Ovary (tissue), 3 donors: ENCODE data around the gene THTPA.

Source experiments
- EP300 ChIP-seq: sonication (generic); formaldehyde crosslinking; IDR thresholded peaks from one replicate; pipeline ENCODE4 v1.6.1; 2017; ENCODE audit warnings: antibody characterized with exemption
- TF ChIP-seq, protein P1 (sequence below), 3 donors: fragments of 450-650 bp in 2 of 3; fragments of 200-600 bp in 1 of 3; IDR thresholded peaks; one replicate each; pipeline versions ENCODE4 v1.5.1 to v1.8.0; 2016 to 2022; ENCODE audit warnings: antibody characterized with exemption in 3 of 3, mild to moderate bottlenecking in 1 of 3
- donor health status: DM: no; HTN: no; CAD: no.

- TF ChIP-seq EP300, result no peak
- TF ChIP-seq, protein P1, sequence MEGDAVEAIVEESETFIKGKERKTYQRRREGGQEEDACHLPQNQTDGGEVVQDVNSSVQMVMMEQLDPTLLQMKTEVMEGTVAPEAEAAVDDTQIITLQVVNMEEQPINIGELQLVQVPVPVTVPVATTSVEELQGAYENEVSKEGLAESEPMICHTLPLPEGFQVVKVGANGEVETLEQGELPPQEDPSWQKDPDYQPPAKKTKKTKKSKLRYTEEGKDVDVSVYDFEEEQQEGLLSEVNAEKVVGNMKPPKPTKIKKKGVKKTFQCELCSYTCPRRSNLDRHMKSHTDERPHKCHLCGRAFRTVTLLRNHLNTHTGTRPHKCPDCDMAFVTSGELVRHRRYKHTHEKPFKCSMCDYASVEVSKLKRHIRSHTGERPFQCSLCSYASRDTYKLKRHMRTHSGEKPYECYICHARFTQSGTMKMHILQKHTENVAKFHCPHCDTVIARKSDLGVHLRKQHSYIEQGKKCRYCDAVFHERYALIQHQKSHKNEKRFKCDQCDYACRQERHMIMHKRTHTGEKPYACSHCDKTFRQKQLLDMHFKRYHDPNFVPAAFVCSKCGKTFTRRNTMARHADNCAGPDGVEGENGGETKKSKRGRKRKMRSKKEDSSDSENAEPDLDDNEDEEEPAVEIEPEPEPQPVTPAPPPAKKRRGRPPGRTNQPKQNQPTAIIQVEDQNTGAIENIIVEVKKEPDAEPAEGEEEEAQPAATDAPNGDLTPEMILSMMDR (IDR thresholded peaks at IDR 0.05), result no peak
Measured at GRCh38 chr14:23603103-23603502, 47.0 kb downstream of the THTPA start.
